ENCODE results near the gene KLF5. TPM values are rescaled to one million over a fixed set of nuclear protein-coding genes. Genes with fewer than 3 reads are reported as not detected.
A peak's percentile ranks its signal among the peaks of the same experiment; 100 is the strongest.

Gene KLF5
- total and polyA plus RNA-seq, 2 donors: 19.6 to 30.2 TPM

DNA sequence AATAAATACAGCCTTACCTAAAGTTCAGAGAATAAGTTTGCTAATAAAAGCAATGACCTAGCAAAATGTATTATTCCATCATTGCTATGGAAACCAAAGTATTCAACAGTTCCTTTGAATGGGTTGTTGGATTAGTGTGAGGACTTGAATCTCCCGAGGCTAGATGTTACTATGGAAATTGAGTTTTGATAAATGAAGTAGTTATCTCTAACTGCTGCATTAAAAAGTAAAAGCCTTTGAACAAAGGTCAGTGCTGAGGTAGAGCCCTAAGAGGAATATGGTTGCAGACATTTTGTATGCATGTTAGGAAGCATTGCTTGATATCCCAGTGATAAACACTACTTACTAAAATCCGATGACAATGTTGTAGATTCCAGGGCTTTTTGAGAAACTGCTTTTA is 6.2 kb downstream of the KLF5 start:
- WGBS: 58% methylated on average over 2 of the region's 2 CpGs

DNA sequence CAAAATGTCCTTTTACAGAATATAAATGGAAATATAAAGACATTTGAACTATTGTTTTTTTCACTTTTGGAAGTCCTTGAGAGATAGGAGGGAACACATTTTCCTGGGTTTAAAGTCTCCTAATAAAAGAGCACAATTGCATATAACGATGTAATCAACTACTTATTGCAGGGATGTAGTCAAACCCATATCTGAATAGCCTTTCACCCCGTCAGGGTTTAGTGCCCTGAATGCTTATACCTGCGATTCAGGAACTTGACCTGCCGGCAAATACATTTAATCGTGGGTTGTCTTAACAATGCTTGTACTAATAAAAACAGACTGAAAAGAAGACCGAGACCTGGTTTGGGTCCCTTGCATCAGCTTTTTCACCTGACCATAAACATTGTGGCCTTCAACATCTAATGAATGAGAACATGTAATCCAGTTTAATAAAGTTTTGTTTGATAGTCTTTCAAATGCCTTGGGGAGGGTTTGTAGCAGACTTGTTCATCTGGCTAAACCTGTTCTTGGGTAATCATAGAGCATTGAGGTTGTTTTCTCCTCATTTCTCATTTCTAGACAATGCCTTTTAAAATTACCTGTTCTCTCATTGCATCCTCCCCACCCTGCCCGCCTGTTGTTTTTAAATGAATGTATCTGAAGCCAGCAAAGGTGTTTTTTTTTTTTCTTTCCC is 7.0 kb downstream of the KLF5 start:
- Histone ChIP-seq H3K36me3 (ENCODE audit: insufficient read depth) (peaks cover 2% of the 10 kb centered on the region), H3K27ac (ENCODE audit: low read depth) (no peak overlapping the region), H3K4me1 (ENCODE audit: insufficient read depth) (no peaks in the 10 kb centered on the region), H3K4me3 (ENCODE audit: low read depth, low read length) (no peak overlapping the region)
- 82% methylated on average over 7 of the region's 7 CpGs for WGBS
- DNase-seq (ENCODE audit: extremely low spot score): no peak

More for the DNA sequence above, 6.2 kb downstream of the KLF5 start:
- Histone ChIP-seq H3K27ac (ENCODE audit: low read depth) (no peak overlapping the region), H3K4me3 (ENCODE audit: low read depth, low read length) (no peak overlapping the region), H3K36me3 (ENCODE audit: insufficient read depth) (peaks cover 2% of the 10 kb centered on the region), H3K4me1 (ENCODE audit: insufficient read depth) (no peaks in the 10 kb centered on the region)
- DNase-seq (ENCODE audit: extremely low spot score): no peak

DNA sequence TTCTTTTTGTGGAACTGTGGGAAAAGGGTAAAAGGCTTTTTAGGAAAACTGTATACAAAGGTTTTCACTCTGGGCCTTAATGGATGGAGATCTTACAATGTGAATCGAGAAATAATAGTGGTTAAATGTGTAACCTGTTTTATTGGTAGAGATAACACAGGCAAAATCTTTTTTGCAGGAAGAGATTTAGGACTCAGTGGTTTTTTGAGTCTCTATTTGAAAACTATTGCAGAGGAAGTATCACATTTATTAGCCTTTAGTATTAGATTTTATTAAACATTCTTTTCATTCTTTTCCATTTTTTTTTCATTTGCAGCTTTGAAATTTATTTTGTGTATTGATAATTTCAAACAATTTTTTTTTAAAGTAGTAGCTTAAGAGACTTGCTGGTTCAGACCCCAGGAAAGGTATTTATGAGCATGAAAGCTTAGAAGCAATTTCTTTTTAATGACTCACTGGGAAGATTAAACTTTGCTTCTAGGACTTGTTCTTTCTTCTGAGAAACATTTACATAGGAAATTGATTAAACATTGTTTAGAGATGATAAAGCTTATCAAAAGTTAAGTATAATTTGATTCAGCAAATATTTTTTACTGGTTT is 10.5 kb downstream of the KLF5 start:
- 43% methylated on average over 1 of the region's 1 CpG for WGBS
- DNase-seq (ENCODE audit: extremely low spot score): no peak
- H3K27ac ChIP-seq (ENCODE audit: low read depth): no peak overlapping the region
- no peaks in the 10 kb centered on the region for H3K4me1 ChIP-seq (ENCODE audit: insufficient read depth)
- H3K36me3 ChIP-seq (ENCODE audit: insufficient read depth): peaks cover 3% of the 10 kb centered on the region
- no peak overlapping the region for H3K4me3 ChIP-seq (ENCODE audit: low read depth, low read length)

DNA sequence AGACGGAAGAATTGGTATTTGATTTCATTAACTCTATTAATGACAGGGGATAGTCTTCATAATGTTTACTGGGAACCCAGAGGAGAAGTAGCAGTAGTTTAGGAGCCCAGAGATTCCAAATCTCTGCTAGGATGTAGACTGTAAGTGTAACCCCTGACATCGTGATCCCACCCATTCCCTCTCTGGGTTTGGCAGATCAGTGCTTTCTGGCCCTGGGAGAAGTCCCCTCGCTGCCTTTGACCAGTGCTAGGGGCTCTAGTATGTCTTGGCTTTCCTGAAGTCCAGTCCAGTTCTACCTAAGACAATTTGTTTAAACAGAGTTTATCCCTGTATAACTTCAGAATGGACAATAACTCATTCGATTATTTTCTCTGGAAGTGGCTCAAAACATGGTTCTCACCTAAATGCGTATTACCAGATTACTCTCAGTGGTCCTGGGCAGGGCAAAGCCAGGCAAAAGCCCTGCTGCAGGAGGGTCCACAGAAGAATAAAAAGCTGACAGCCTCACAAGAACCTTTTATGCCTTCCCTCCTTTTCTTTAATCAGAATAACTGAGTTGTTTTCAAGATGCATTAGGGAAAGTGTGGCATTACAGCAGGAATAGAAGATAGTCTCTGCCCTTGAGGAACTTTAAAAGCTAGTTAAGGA is 11.8 kb downstream of the KLF5 start:
- no peak for DNase-seq (ENCODE audit: extremely low spot score)
- peaks cover 3% of the 10 kb centered on the region for H3K36me3 ChIP-seq (ENCODE audit: insufficient read depth)
- no peak overlapping the region for H3K27ac ChIP-seq (ENCODE audit: low read depth)
- H3K4me3 ChIP-seq (ENCODE audit: low read depth, low read length): no peak overlapping the region
- no peaks in the 10 kb centered on the region for H3K4me1 ChIP-seq (ENCODE audit: insufficient read depth)
- WGBS: 87% methylated on average over 5 of the region's 5 CpGs

DNA sequence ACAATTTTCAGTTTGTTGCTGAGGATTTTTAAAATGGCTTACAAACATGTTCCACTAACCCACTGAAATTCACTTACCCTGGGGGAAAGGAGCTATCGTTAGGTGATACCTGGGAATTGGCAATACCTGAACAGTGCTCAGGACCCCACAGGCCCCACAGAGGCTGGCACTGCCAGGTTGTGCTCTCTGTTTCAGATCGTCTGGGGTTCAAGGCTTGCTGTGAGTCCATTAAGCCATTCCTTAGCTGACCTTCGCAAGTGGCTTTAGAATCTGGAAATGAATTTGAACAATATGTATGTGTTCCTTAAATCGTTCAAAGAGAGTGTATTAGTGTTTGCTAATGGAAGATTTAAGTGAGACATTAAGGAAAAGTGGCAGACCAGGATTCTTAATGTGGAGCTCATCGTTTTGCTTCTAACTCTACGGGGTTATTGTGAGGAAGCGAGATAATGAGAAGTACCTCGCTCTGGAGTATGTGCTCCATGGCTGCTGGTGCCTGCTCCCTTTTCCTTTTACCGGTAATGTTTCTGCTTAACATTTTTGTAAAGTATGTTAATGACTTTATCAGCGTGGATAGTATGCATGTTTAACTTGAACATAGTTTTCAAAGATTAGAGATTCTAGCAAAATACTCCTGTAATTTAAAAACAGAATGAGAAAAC is 13.6 kb downstream of the KLF5 start:
- Histone ChIP-seq H3K27ac (ENCODE audit: low read depth) (no peak overlapping the region), H3K36me3 (ENCODE audit: insufficient read depth) (peaks cover 3% of the 10 kb centered on the region), H3K4me1 (ENCODE audit: insufficient read depth) (no peaks in the 10 kb centered on the region), H3K4me3 (ENCODE audit: low read depth, low read length) (no peak overlapping the region)
- no peak for DNase-seq (ENCODE audit: extremely low spot score)
- 78% methylated on average over 10 of the region's 10 CpGs for WGBS

DNA sequence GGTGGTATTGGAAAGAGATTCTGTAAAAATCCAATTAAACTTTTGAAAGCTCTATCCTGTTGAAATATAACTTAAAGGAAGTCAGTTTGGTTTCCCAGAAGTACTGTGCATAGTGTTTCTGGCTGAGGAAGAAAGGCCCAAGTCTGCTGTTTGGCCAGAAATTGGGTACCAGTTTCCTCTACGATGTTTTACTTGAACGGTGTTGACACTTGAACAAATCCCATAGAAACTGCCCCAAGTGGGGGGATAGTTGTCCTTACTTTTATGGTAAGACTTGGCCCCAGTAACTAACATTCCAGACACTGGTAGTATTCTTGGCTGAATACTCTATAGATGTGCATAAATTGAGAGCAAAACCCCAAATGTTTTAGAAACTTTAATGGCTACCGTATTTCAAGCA is 14.2 kb downstream of the KLF5 start:
- no peak overlapping the region for H3K27ac ChIP-seq (ENCODE audit: low read depth)
- WGBS: 58% methylated on average over 3 of the region's 3 CpGs
- H3K4me3 ChIP-seq (ENCODE audit: low read depth, low read length): no peak overlapping the region
- H3K36me3 ChIP-seq (ENCODE audit: insufficient read depth): peaks cover 3% of the 10 kb centered on the region
- DNase-seq (ENCODE audit: extremely low spot score): no peak
- H3K4me1 ChIP-seq (ENCODE audit: insufficient read depth): no peaks in the 10 kb centered on the region

DNA sequence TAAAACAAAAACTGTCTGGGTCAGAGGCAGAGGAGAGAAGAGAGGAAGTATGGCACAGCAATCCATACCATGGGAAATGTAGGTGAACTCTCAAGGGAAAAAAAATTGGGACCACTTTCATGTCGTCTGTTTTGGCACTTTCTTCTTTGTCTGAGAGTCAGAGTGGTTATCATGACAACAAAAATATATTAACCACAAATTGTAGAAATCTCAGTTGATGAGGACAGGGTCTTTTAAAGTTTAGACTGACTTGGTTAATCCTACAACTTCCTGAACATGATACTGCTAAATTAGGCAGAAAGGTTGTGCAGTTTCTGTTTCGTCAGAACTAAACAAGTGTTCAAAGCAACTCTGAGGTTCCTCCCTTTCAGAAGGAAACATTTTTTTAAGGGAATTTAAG is 15.2 kb downstream of the KLF5 start:
- Histone ChIP-seq H3K4me1 (ENCODE audit: insufficient read depth) (no peaks in the 10 kb centered on the region), H3K27ac (ENCODE audit: low read depth) (peak overlapping the region; percentile 45), H3K36me3 (ENCODE audit: insufficient read depth) (peaks cover 3% of the 10 kb centered on the region), H3K4me3 (ENCODE audit: low read depth, low read length) (no peak overlapping the region)
- DNase-seq (ENCODE audit: extremely low spot score): no peak
- 60% methylated on average over 2 of the region's 2 CpGs for WGBS

DNA sequence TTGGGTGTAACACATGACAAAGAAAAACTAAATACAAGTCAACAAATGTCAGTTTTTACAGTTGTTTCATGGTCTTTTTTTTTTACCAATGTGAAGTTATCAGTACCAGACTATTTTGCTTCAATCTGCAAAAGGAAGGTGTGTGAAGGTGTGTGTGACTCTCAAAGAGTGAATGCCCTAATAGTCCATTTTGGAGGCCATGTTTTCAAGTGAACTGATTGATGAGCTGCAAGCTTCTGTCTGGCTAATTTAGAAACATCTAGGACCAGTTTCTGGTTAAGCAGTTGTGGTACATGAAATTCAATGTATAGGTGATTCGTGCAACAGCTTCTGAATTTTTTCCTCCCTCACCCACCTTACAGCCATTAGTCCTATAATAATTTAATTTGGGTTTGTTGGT is 16.1 kb downstream of the KLF5 start:
- Histone ChIP-seq H3K27ac (ENCODE audit: low read depth) (no peak overlapping the region), H3K36me3 (ENCODE audit: insufficient read depth) (peaks cover 3% of the 10 kb centered on the region), H3K4me3 (ENCODE audit: low read depth, low read length) (no peak overlapping the region), H3K4me1 (ENCODE audit: insufficient read depth) (no peaks in the 10 kb centered on the region)
- DNase-seq (ENCODE audit: extremely low spot score): no peak
- WGBS: 91% methylated on average over 1 of the region's 1 CpG

DNA sequence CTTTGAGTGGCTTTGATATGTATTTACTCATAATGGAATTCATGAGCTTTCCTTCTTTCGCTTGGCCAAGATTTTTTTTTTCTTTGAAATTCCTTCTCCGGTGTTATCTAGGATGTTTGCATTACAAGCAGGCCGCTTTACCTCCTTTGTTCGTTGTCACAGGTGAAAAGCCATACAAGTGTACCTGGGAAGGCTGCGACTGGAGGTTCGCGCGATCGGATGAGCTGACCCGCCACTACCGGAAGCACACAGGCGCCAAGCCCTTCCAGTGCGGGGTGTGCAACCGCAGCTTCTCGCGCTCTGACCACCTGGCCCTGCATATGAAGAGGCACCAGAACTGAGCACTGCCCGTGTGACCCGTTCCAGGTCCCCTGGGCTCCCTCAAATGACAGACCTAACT is 16.7 kb downstream of the KLF5 start:
- Histone ChIP-seq H3K4me1 (ENCODE audit: insufficient read depth) (no peaks in the 10 kb centered on the region), H3K4me3 (ENCODE audit: low read depth, low read length) (no peak overlapping the region), H3K36me3 (ENCODE audit: insufficient read depth) (peaks cover 3% of the 10 kb centered on the region), H3K27ac (ENCODE audit: low read depth) (no peak overlapping the region)
- no peak for DNase-seq (ENCODE audit: extremely low spot score)
- WGBS: 58% methylated on average over 18 of the region's 18 CpGs

DNA sequence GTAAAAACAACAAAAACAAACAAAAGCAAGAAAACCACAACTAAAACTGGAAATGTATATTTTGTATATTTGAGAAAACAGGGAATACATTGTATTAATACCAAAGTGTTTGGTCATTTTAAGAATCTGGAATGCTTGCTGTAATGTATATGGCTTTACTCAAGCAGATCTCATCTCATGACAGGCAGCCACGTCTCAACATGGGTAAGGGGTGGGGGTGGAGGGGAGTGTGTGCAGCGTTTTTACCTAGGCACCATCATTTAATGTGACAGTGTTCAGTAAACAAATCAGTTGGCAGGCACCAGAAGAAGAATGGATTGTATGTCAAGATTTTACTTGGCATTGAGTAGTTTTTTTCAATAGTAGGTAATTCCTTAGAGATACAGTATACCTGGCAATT is 17.1 kb downstream of the KLF5 start:
- no peak overlapping the region for H3K4me3 ChIP-seq (ENCODE audit: low read depth, low read length)
- no peak overlapping the region for H3K27ac ChIP-seq (ENCODE audit: low read depth)
- WGBS: 68% methylated on average over 2 of the region's 2 CpGs
- no peaks in the 10 kb centered on the region for H3K4me1 ChIP-seq (ENCODE audit: insufficient read depth)
- no peak for DNase-seq (ENCODE audit: extremely low spot score)
- peaks cover 3% of the 10 kb centered on the region for H3K36me3 ChIP-seq (ENCODE audit: insufficient read depth)

DNA sequence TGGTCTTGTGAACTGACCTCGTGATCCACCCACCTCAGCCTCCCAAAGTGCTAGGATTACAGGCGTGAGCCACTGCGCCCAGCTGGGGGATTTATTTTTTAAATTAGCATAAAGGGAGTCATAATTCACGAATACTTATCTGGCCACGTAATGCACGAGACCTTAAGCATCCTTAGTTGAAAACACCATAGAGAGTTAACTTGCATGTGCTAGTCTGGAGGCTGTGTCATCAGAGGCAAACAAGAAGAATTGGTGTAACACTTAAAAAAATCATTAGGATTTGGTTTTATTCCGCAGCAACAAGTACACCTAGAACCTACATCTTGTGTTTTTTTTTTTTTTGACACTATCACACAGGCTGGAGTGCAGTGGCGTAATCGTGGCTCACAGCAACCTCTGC is 19.1 kb downstream of the KLF5 start:
- H3K4me3 ChIP-seq (ENCODE audit: low read depth, low read length): no peak overlapping the region
- WGBS: 94% methylated on average over 9 of the region's 9 CpGs
- peaks cover 3% of the 10 kb centered on the region for H3K36me3 ChIP-seq (ENCODE audit: insufficient read depth)
- no peak overlapping the region for H3K27ac ChIP-seq (ENCODE audit: low read depth)
- DNase-seq (ENCODE audit: extremely low spot score): no peak
- H3K4me1 ChIP-seq (ENCODE audit: insufficient read depth): no peaks in the 10 kb centered on the region

DNA sequence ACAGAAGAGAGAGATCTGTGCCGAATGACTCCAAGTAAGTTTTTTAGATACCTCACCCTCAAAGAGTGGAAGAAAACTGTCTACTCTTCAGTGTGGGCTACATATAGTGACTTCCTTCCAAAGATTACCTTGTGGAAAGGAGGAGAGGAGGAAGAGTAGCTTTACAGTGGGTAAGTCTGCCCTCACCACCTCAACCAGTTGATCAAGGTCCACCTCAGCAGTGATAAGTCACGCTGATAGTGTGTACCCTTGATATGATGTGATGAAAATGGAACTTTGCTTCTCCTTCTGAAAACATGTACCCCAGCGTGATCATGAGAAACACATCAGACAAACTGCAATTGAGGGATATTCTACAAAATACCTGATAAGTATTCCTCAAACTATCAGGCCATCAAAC is 20.6 kb downstream of the KLF5 start:
- DNase-seq (ENCODE audit: extremely low spot score): no peak
- Histone ChIP-seq H3K36me3 (ENCODE audit: insufficient read depth) (no peaks in the 10 kb centered on the region), H3K4me3 (ENCODE audit: low read depth, low read length) (no peak overlapping the region), H3K4me1 (ENCODE audit: insufficient read depth) (no peaks in the 10 kb centered on the region), H3K27ac (ENCODE audit: low read depth) (no peak overlapping the region)
- 87% methylated on average over 3 of the region's 3 CpGs for WGBS

DNA sequence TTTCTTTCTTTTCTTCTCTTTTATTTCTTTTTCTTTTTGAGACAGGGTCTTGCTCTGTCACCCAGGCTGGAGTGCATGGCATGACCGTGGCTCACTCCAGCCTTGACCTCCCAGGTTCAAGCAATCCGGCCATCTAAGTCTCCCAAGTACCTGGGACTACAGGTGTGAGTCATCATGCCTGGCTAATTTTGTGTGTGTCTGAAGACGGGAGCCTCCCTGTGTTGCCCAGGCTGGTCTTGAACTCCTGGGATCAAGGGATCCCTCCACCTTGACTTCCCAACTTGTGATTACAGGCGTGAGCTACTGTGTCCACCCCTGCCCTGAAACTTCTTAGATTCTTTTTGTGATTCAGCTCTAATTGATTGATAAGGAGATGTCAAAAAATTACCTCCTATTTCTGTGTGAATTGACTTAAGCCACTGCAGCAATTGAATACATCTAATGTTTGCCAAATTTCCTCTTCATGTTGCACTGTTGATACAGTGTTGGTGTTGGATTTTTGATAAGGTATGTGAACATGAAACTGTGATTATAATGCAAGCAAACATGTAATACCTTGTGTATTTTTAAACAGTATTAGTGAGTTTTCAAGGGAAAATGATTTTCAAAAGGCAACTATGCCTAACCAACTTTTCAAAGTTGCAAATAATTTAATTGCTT is 22.6 kb downstream of the KLF5 start:
- no peaks in the 10 kb centered on the region for H3K4me1 ChIP-seq (ENCODE audit: insufficient read depth)
- no peaks in the 10 kb centered on the region for H3K36me3 ChIP-seq (ENCODE audit: insufficient read depth)
- DNase-seq (ENCODE audit: extremely low spot score): no peak
- H3K27ac ChIP-seq (ENCODE audit: low read depth): no peak overlapping the region
- WGBS: 59% methylated on average over 4 of the region's 4 CpGs
- H3K4me3 ChIP-seq (ENCODE audit: low read depth, low read length): no peak overlapping the region

All from urinary bladder (tissue), 4 donors.